Stomach (tissue), 9 donors: ENCODE results near the gene BCLAF1. TPM values are rescaled to one million over a fixed set of nuclear protein-coding genes. Genes with fewer than 3 reads are reported as not detected.

ENCODE experiments used
- DNase-seq, 2 donors: peaks; one replicate each; pipeline versions ENCODE4 v3.0.0 to v3.0.0-alpha.2; 2013 to 2019
- H3K27ac ChIP-seq, 5 donors: fragments of 200-600 bp in 4 of 5; sonication (generic) in 4 of 5; one replicate each; pipeline ENCODE4 v1.5.1; 2013 to 2019; ENCODE audit warnings: mild to moderate bottlenecking in 1 of 5, moderate library complexity in 1 of 5
- H3K27me3 ChIP-seq, 3 donors: fragments of 200-600 bp; sonication (generic); one replicate each; pipeline ENCODE4 v1.5.1; 2017 to 2019; ENCODE audit warnings: mixed run types in 1 of 3
- H3K36me3 ChIP-seq, 4 donors: fragments of 200-600 bp; sonication (generic); 1 replicate in 3 of 4; 2 replicates in 1 of 4; pipeline ENCODE4 v1.5.1; 2016 to 2019
- H3K4me1 ChIP-seq, 4 donors: fragments of 200-600 bp; sonication (generic); one replicate each; pipeline ENCODE4 v1.5.1; 2016 to 2019
- H3K4me3 ChIP-seq, 4 donors: fragments of 200-600 bp; sonication (generic) in 3 of 4; one replicate each; pipeline ENCODE4 v1.5.1; 2016 to 2019; ENCODE audit warnings: mild to moderate bottlenecking in 1 of 4
- H3K9me3 ChIP-seq, 4 donors: fragments of 200-600 bp; sonication (generic); one replicate each; pipeline ENCODE4 v1.5.1; 2016 to 2019
- CTCF ChIP-seq, 7 experiments: fragments of 450-650 bp in 4 of 7; fragments of 200-600 bp in 3 of 7; sonication (generic) in 3 of 7; IDR thresholded peaks; one replicate each; pipeline ENCODE4 v1.5.1; 2016 to 2019; ENCODE audit warnings: antibody characterized with exemption in 7 of 7, control low read depth in 2 of 7, mild to moderate bottlenecking in 1 of 7
- EP300 ChIP-seq: sonication (generic); formaldehyde crosslinking; IDR thresholded peaks from one replicate; pipeline ENCODE4 v1.6.1; 2017; ENCODE audit warnings: antibody characterized with exemption
- POLR2A ChIP-seq, 4 donors: fragments of 450-650 bp; IDR thresholded peaks; one replicate each; pipeline ENCODE4 v1.6.1; 2016; ENCODE audit warnings: antibody characterized with exemption in 4 of 4, control low read depth in 2 of 4, mild to moderate bottlenecking in 1 of 4, moderate library complexity in 1 of 4
- POLR2AphosphoS5 ChIP-seq, 3 donors: sonication (generic); formaldehyde crosslinking; IDR thresholded peaks; one replicate each; pipeline ENCODE4 v1.6.1; 2016; ENCODE audit warnings: antibody characterized with exemption in 3 of 3
- WGBS, 5 donors: extraction: QIAGEN DNeasy Blood & Tissue Kit in 3 of 5; methylation state at CpG; one replicate each; pipeline versions ENCODE4 v1.1.5 to v1.1.7; 2013 to 2018; 5-methylcytosine and 5-hydroxymethylcytosine counted together
- intact Hi-C: fragments of 100-400 bp; cut with DNase I; formaldehyde crosslinking; loops from one replicate; pipeline ENCODE4 v1.15.1; 2023; ENCODE audit warnings: low total_unique reads
- polyA plus RNA-seq, 3 donors: library from polyadenylated mRNA; stranded (reverse); fragments of 200-250 nt; gene quantifications; one replicate each; pipeline ENCODE4 v1.2.3, GENCODE V29; 2013
- total RNA-seq, 5 donors: library from RNA; depleted of rRNA; stranded (reverse); fragments of >200 nt; gene quantifications; one replicate each; pipeline versions ENCODE4 v1.1.0 to v1.2.3, GENCODE V29; 2014 to 2016
- donor health status: healthy with polysubstance abuse.
- donor health status: Bipolar disorder and iron deficiency.
- donor health status: healthy.

BCLAF1 gene
- total and polyA plus RNA-seq, 8 donors: 12.8 to 294 (median 148) TPM

- intact Hi-C loops: no loop called here
- Histone ChIP-seq H3K4me1 (peaks cover 6 to 34% (median 22%) of the 10 kb centered on the region in 4 donors), H3K27ac (no peak overlapping the region), H3K36me3 (no peaks in the 10 kb centered on the region), H3K4me3 (peak overlapping the region; percentile 62 to 99 (median 78)), H3K27me3 (no peaks in the 10 kb centered on the region), H3K9me3 (no peaks in the 10 kb centered on the region)
- no peak for DNase-seq
- WGBS, 5 donors: 22 to 28% (median 24%) methylated on average over 6 of the region's 6 CpGs
- TF ChIP-seq POLR2A (IDR thresholded peaks at IDR 0.05) (no peak), POLR2AphosphoS5 (IDR thresholded peaks at IDR 0.05) (no peak), CTCF (IDR thresholded peaks at IDR 0.05) (no peak), EP300 (no peak)
These were observed 40.3 kb downstream of the BCLAF1 start for GRCh38 chr6:136249336-136249735.

GRCh38 chr6:136244061-136244616 lies 45.5 kb downstream of the BCLAF1 start:
- Histone ChIP-seq H3K9me3 (no peaks in the 10 kb centered on the region), H3K36me3 (no peaks in the 10 kb centered on the region), H3K27ac (no peak overlapping the region), H3K4me1 (peaks cover 0 to 2% (median under 1%) of the 10 kb centered on the region in 4 donors), H3K27me3 (no peaks in the 10 kb centered on the region), H3K4me3 (no peak overlapping the region)
- TF ChIP-seq POLR2AphosphoS5 (IDR thresholded peaks at IDR 0.05) (no peak), EP300 (no peak), CTCF (IDR thresholded peaks at IDR 0.05) (no peak), POLR2A (IDR thresholded peaks at IDR 0.05) (no peak)
- DNase-seq: no peak
- intact Hi-C loops: no loop called here
- WGBS, 5 donors: 87 to 94% (median 91%) methylated on average over 5 of the region's 5 CpGs

GRCh38 chr6:136236466-136237293 lies 53.0 kb downstream of the BCLAF1 start:
- DNase-seq: no peak
- no peaks in the 10 kb centered on the region for H3K4me1 ChIP-seq
- no peak for TF ChIP-seq EP300
- no peak for TF ChIP-seq POLR2AphosphoS5 (IDR thresholded peaks at IDR 0.05)
- TF ChIP-seq CTCF (IDR thresholded peaks at IDR 0.05): no peak
- no peak for TF ChIP-seq POLR2A (IDR thresholded peaks at IDR 0.05)
- intact Hi-C loops: no loop called here
- H3K9me3 ChIP-seq: no peaks in the 10 kb centered on the region
- no peaks in the 10 kb centered on the region for H3K36me3 ChIP-seq
- WGBS, 5 donors: 74 to 91% (median 83%) methylated on average over 9 of the region's 9 CpGs
- H3K27ac ChIP-seq: no peak overlapping the region
- no peaks in the 10 kb centered on the region for H3K27me3 ChIP-seq
- no peak overlapping the region for H3K4me3 ChIP-seq

- 73 to 79% (median 76%) methylated on average over 4 of the region's 4 CpGs for WGBS, 5 donors
These were observed 54.4 kb downstream of the BCLAF1 start for GRCh38 chr6:136235233-136235564.

More at GRCh38 chr6:136235233-136235564, 54.4 kb downstream of the BCLAF1 start:
- H3K4me1 ChIP-seq: peaks cover 0 to 5% (median 0%) of the 10 kb centered on the region in 4 donors
- intact Hi-C loops: no loop called here
- no peaks in the 10 kb centered on the region for H3K36me3 ChIP-seq
- H3K27me3 ChIP-seq: no peaks in the 10 kb centered on the region
- TF ChIP-seq EP300: no peak
- TF ChIP-seq POLR2A (IDR thresholded peaks at IDR 0.05): no peak
- TF ChIP-seq CTCF (IDR thresholded peaks at IDR 0.05): no peak
- no peak for TF ChIP-seq POLR2AphosphoS5 (IDR thresholded peaks at IDR 0.05)
- no peak for DNase-seq
- no peak overlapping the region for H3K27ac ChIP-seq
- H3K4me3 ChIP-seq: no peak overlapping the region
- H3K9me3 ChIP-seq: no peaks in the 10 kb centered on the region
